Kidney (tissue), 14 donors: ENCODE results near the gene EEIG2. TPM values are rescaled to one million over a fixed set of nuclear protein-coding genes. Genes with fewer than 3 reads are reported as not detected.

Experiments
- DNase-seq, 5 donors: peaks; one replicate each; pipeline ENCODE4 v3.0.0-alpha.2; 2013 to 2020
- FAIRE-seq: peaks from 2 replicates; lab custom pipeline; 2012; peaks lifted over from hg19 to GRCh38; lab: Jason Lieb, UNC
- H3K27ac ChIP-seq, 2 donors: one replicate each; pipeline ENCODE4 v1.7.0; 2013; ENCODE audit warnings: low read depth in 2 of 2, low read length in 2 of 2, inconsistent platforms in 1 of 2
- H3K27me3 ChIP-seq: one replicate; pipeline ENCODE4 v1.7.1; 2013; ENCODE audit warnings: low read length, inconsistent platforms; ENCODE audit not compliant: control insufficient read depth, insufficient read depth
- H3K36me3 ChIP-seq, 3 donors: one replicate each; pipeline versions ENCODE4 v1.7.0 to v1.7.1; 2013; ENCODE audit warnings: low read length in 3 of 3, control low read depth in 1 of 3, inconsistent platforms in 1 of 3; ENCODE audit not compliant: insufficient read depth in 3 of 3, control insufficient read depth in 2 of 3
- H3K4me1 ChIP-seq, 3 donors: one replicate each; pipeline versions ENCODE4 v1.7.0 to v1.7.1; 2013; ENCODE audit warnings: low read length in 3 of 3, inconsistent platforms in 1 of 3, low read depth in 1 of 3; ENCODE audit not compliant: control insufficient read depth in 2 of 3, insufficient read depth in 2 of 3
- H3K4me3 ChIP-seq, 3 donors: one replicate each; pipeline versions ENCODE4 v1.7.0 to v1.8.1; 2013; ENCODE audit warnings: low read length in 3 of 3, control low read depth in 1 of 3, inconsistent platforms in 1 of 3
- H3K9ac ChIP-seq, 3 donors: one replicate each; pipeline versions ENCODE4 v1.7.0 to v1.7.1; 2013; ENCODE audit warnings: low read length in 3 of 3, control low read depth in 1 of 3, inconsistent platforms in 1 of 3
- H3K9me3 ChIP-seq, 3 donors: one replicate each; pipeline versions ENCODE4 v1.7.0 to v1.7.1; 2013; ENCODE audit warnings: low read length in 3 of 3, control low read depth in 1 of 3, inconsistent platforms in 1 of 3; ENCODE audit not compliant: control insufficient read depth in 2 of 3, insufficient read depth in 1 of 3
- CTCF ChIP-seq: IDR thresholded peaks from 3 replicates; pipeline ENCODE4 v1.5.1; 2012; ENCODE audit warnings: mild to moderate bottlenecking, moderate library complexity, borderline replicate concordance; ENCODE audit not compliant: insufficient read depth; ENCODE audit errors: extremely low read depth
- intact Hi-C: fragments of 100-400 bp; cut with DNase I; formaldehyde crosslinking; loops from one replicate; pipeline ENCODE4 v1.11.1; 2022
- polyA plus RNA-seq: library from polyadenylated mRNA; stranded (reverse); fragments of 350-450 nt; fragmentation: Illumina TruSeq; extraction: RNeasy Lipid Tissue Mini Kit (QIAGEN cat#74804); gene quantifications from one replicate; pipeline ENCODE4 v1.2.3, GENCODE V29; 2014; ENCODE audit warnings: low read depth, low replicate concordance; ENCODE audit not compliant: insufficient read depth
- total RNA-seq: library from RNA; stranded (reverse); fragmentation: NEBNext Ultra II Directional; extraction: Animal tissue kit (Norgen Biotek cat#: 25700); gene quantifications from one replicate; pipeline ENCODE4 v1.2.1, GENCODE V29; 2021
- donor health status: control.
- donor health status: control.
- donor health status: control.
- donor health status: control.
- donor health status: control.
- donor health status: DM: yes; HTN: yes; CAD: no.
- donor health status: Normal renal cell carcinoma (clear cell type).

The EEIG2 gene
- total and polyA plus RNA-seq, 2 donors from 2014 or later: 1.7 to 8.3 TPM

GRCh38 chr1:108570998-108571401 lies 11.1 kb downstream of the EEIG2 start:
- Histone ChIP-seq H3K4me3 (no peak overlapping the region), H3K9ac (no peak overlapping the region), H3K4me1 (no peaks in the 10 kb centered on the region), H3K36me3 (no peaks in the 10 kb centered on the region), H3K27me3 (no peaks in the 10 kb centered on the region), H3K27ac (no peak overlapping the region), H3K9me3 (peaks cover 0 to 2% (median 0%) of the 10 kb centered on the region in 3 donors)
- DNase-seq (no peak), FAIRE-seq (no peak)
- TF ChIP-seq CTCF: no peak
- intact Hi-C loops: no loop called here

GRCh38 chr1:108572182-108572581 lies 12.3 kb downstream of the EEIG2 start:
- no peaks in the 10 kb centered on the region for H3K4me1 ChIP-seq
- DNase-seq (no peak), FAIRE-seq (no peak)
- no peak overlapping the region for H3K9ac ChIP-seq
- peaks cover 0 to 2% (median 0%) of the 10 kb centered on the region in 3 donors for H3K9me3 ChIP-seq
- H3K27me3 ChIP-seq: no peaks in the 10 kb centered on the region
- TF ChIP-seq CTCF: no peak
- H3K4me3 ChIP-seq: no peak overlapping the region
- H3K36me3 ChIP-seq: no peaks in the 10 kb centered on the region
- intact Hi-C loops: no loop called here
- no peak overlapping the region for H3K27ac ChIP-seq

- H3K4me1 ChIP-seq: no peaks in the 10 kb centered on the region
- FAIRE-seq: no peak
- H3K27ac ChIP-seq: no peak overlapping the region
- no peaks in the 10 kb centered on the region for H3K36me3 ChIP-seq
- no peak overlapping the region for H3K9ac ChIP-seq
- H3K9me3 ChIP-seq: peaks cover 0 to 2% (median 0%) of the 10 kb centered on the region in 3 donors
- no peaks in the 10 kb centered on the region for H3K27me3 ChIP-seq
- no peak overlapping the region for H3K4me3 ChIP-seq
- no peak for TF ChIP-seq CTCF
- intact Hi-C loops: no loop called here
- no peak for DNase-seq
These were observed 13.3 kb downstream of the EEIG2 start for GRCh38 chr1:108573183-108573582.

GRCh38 chr1:108574008-108574407 lies 14.1 kb downstream of the EEIG2 start:
- TF ChIP-seq CTCF: no peak
- Histone ChIP-seq H3K4me3 (no peak overlapping the region), H3K9me3 (peaks cover 0 to 2% (median 0%) of the 10 kb centered on the region in 3 donors), H3K9ac (no peak overlapping the region), H3K27ac (no peak overlapping the region), H3K36me3 (no peaks in the 10 kb centered on the region), H3K27me3 (no peaks in the 10 kb centered on the region), H3K4me1 (no peaks in the 10 kb centered on the region)
- DNase-seq (no peak), FAIRE-seq (no peak)
- intact Hi-C loops: no loop called here
